Stomach (tissue), 9 donors: ENCODE measurements around the gene ARHGAP15. TPM values are rescaled to one million over a fixed set of nuclear protein-coding genes. Genes with fewer than 3 reads are reported as not detected.

Experiments
- DNase-seq, 2 donors: peaks; one replicate each; pipeline versions ENCODE4 v3.0.0 to v3.0.0-alpha.2; 2013 to 2019
- H3K27ac ChIP-seq, 5 donors: fragments of 200-600 bp in 4 of 5; sonication (generic) in 4 of 5; one replicate each; pipeline ENCODE4 v1.5.1; 2013 to 2019; ENCODE audit warnings: mild to moderate bottlenecking in 1 of 5, moderate library complexity in 1 of 5
- H3K27me3 ChIP-seq, 3 donors: fragments of 200-600 bp; sonication (generic); one replicate each; pipeline ENCODE4 v1.5.1; 2017 to 2019; ENCODE audit warnings: mixed run types in 1 of 3
- H3K36me3 ChIP-seq, 4 donors: fragments of 200-600 bp; sonication (generic); 1 replicate in 3 of 4; 2 replicates in 1 of 4; pipeline ENCODE4 v1.5.1; 2016 to 2019
- H3K4me1 ChIP-seq, 4 donors: fragments of 200-600 bp; sonication (generic); one replicate each; pipeline ENCODE4 v1.5.1; 2016 to 2019
- H3K4me3 ChIP-seq, 4 donors: fragments of 200-600 bp; sonication (generic) in 3 of 4; one replicate each; pipeline ENCODE4 v1.5.1; 2016 to 2019; ENCODE audit warnings: mild to moderate bottlenecking in 1 of 4
- H3K9me3 ChIP-seq, 4 donors: fragments of 200-600 bp; sonication (generic); one replicate each; pipeline ENCODE4 v1.5.1; 2016 to 2019
- EP300 ChIP-seq: sonication (generic); formaldehyde crosslinking; IDR thresholded peaks from one replicate; pipeline ENCODE4 v1.6.1; 2017; ENCODE audit warnings: antibody characterized with exemption
- POLR2A ChIP-seq, 4 donors: fragments of 450-650 bp; IDR thresholded peaks; one replicate each; pipeline ENCODE4 v1.6.1; 2016; ENCODE audit warnings: antibody characterized with exemption in 4 of 4, control low read depth in 2 of 4, mild to moderate bottlenecking in 1 of 4, moderate library complexity in 1 of 4
- POLR2AphosphoS5 ChIP-seq, 3 donors: sonication (generic); formaldehyde crosslinking; IDR thresholded peaks; one replicate each; pipeline ENCODE4 v1.6.1; 2016; ENCODE audit warnings: antibody characterized with exemption in 3 of 3
- WGBS, 5 donors: extraction: QIAGEN DNeasy Blood & Tissue Kit in 3 of 5; methylation state at CpG; one replicate each; pipeline versions ENCODE4 v1.1.5 to v1.1.7; 2013 to 2018; 5-methylcytosine and 5-hydroxymethylcytosine counted together
- intact Hi-C: fragments of 100-400 bp; cut with DNase I; formaldehyde crosslinking; loops from one replicate; pipeline ENCODE4 v1.15.1; 2023; ENCODE audit warnings: low total_unique reads
- polyA plus RNA-seq, 3 donors: library from polyadenylated mRNA; stranded (reverse); fragments of 200-250 nt; gene quantifications; one replicate each; pipeline ENCODE4 v1.2.3, GENCODE V29; 2013
- total RNA-seq, 5 donors: library from RNA; depleted of rRNA; stranded (reverse); fragments of >200 nt; gene quantifications; one replicate each; pipeline versions ENCODE4 v1.1.0 to v1.2.3, GENCODE V29; 2014 to 2016
- TF ChIP-seq, protein P1 (sequence below), 7 experiments: fragments of 450-650 bp in 4 of 7; fragments of 200-600 bp in 3 of 7; sonication (generic) in 3 of 7; IDR thresholded peaks; one replicate each; pipeline ENCODE4 v1.5.1; 2016 to 2019; ENCODE audit warnings: antibody characterized with exemption in 7 of 7, control low read depth in 2 of 7, mild to moderate bottlenecking in 1 of 7
- donor health status: healthy with polysubstance abuse.
- donor health status: Bipolar disorder and iron deficiency.
- donor health status: healthy.

ARHGAP15 gene
- total and polyA plus RNA-seq, 8 donors, result 1.8 to 66.3 (median 6.8) TPM; not detected in 1

DNA sequence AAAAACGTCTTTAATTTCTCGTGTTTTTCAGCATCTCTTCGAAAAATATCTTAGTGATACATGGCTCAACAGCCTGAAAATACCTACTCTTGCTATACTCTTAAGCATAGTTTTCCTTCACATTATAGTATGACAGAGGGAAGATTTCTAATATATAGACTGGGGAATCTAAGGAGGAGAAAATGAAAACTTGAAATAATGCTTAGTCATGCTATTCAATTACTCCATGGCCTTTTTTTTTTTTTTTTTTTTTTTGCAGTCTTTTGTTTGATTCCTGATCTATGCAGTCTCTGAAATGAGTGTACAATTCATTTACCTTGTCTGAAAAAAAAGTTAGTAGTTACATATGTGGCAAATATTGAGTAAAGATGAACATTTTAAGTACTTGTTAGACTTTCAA, 337.8 kb downstream of the ARHGAP15 start:
- WGBS, 5 donors, result 93 to 99% (median 97%) methylated on average over 3 of the region's 3 CpGs
- H3K4me1 ChIP-seq, result no peaks in the 10 kb centered on the region
- intact Hi-C loops, result no loop called here
- H3K9me3 ChIP-seq, result no peaks in the 10 kb centered on the region
- no peaks in the 10 kb centered on the region for H3K27me3 ChIP-seq
- no peak for TF ChIP-seq POLR2A (IDR thresholded peaks at IDR 0.05)
- TF ChIP-seq, protein P1, sequence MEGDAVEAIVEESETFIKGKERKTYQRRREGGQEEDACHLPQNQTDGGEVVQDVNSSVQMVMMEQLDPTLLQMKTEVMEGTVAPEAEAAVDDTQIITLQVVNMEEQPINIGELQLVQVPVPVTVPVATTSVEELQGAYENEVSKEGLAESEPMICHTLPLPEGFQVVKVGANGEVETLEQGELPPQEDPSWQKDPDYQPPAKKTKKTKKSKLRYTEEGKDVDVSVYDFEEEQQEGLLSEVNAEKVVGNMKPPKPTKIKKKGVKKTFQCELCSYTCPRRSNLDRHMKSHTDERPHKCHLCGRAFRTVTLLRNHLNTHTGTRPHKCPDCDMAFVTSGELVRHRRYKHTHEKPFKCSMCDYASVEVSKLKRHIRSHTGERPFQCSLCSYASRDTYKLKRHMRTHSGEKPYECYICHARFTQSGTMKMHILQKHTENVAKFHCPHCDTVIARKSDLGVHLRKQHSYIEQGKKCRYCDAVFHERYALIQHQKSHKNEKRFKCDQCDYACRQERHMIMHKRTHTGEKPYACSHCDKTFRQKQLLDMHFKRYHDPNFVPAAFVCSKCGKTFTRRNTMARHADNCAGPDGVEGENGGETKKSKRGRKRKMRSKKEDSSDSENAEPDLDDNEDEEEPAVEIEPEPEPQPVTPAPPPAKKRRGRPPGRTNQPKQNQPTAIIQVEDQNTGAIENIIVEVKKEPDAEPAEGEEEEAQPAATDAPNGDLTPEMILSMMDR (IDR thresholded peaks at IDR 0.05), result no peak
- no peak for TF ChIP-seq EP300
- TF ChIP-seq POLR2AphosphoS5 (IDR thresholded peaks at IDR 0.05), result no peak
- H3K4me3 ChIP-seq, result no peak overlapping the region
- H3K36me3 ChIP-seq, result no peaks in the 10 kb centered on the region
- H3K27ac ChIP-seq, result no peak overlapping the region
- DNase-seq, result no peak

DNA sequence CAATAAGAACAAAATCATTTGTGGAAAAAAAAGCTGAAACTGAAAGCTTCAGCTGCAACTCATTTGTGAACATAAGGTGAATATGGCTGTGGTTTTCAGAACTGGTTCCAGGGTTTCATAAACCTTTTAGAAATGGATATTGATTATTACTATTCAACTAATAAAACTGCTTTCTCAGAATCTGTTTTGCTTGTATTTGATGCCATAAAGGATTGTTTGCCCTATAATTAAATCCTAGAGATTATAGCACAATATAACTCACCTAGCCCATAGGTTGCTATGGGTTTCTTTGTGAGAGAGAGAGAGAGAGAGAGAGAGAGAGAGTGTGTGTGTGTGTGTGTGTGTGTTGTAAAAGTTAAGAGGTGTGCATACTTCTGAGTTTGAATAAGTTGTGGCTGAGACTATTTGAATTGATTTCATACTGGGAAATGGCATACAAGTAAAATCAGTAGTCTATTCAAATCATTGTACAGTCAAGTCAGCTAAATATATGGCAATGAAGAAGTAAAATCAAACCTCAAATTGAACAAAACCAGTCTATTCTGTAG, 339.2 kb downstream of the ARHGAP15 start:
- no peak for DNase-seq
- intact Hi-C loops, result no loop called here
- peaks cover 0 to 3% (median 0%) of the 10 kb centered on the region in 4 donors for H3K4me1 ChIP-seq
- H3K27ac ChIP-seq, result no peak overlapping the region
- no peaks in the 10 kb centered on the region for H3K36me3 ChIP-seq
- TF ChIP-seq, protein P1 (IDR thresholded peaks at IDR 0.05), result no peak
- TF ChIP-seq POLR2A (IDR thresholded peaks at IDR 0.05) (no peak), EP300 (no peak), POLR2AphosphoS5 (IDR thresholded peaks at IDR 0.05) (no peak)
- H3K27me3 ChIP-seq, result no peaks in the 10 kb centered on the region
- H3K4me3 ChIP-seq, result no peak overlapping the region
- no peaks in the 10 kb centered on the region for H3K9me3 ChIP-seq

DNA sequence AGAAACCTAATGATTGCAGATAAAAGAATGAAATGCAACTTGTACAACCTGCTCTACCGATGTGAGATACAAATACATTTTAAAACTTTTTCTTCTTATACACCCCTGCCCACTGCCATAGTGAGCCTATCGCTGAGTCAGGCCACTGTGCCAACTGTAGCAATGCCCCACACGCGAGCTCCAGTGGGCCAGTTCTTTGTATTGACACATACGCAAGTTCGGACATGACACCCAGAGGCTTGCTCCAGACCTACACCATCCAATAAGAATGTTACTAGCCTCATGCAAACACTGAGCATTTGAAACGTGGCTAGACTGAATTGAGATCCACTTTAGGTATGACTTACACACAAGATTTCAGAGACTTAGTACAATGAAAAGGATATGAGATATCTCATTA, 340.1 kb downstream of the ARHGAP15 start:
- 86 to 90% (median 89%) methylated on average over 7 of the region's 7 CpGs for WGBS, 5 donors
- H3K27me3 ChIP-seq, result no peaks in the 10 kb centered on the region
- no peak for DNase-seq
- no peak overlapping the region for H3K4me3 ChIP-seq
- H3K27ac ChIP-seq, result no peak overlapping the region
- intact Hi-C loops, result no loop called here
- H3K9me3 ChIP-seq, result no peaks in the 10 kb centered on the region
- no peaks in the 10 kb centered on the region for H3K36me3 ChIP-seq
- H3K4me1 ChIP-seq, result peaks cover 0 to 3% (median 0%) of the 10 kb centered on the region in 4 donors
- TF ChIP-seq, protein P1 (IDR thresholded peaks at IDR 0.05), result no peak

DNA sequence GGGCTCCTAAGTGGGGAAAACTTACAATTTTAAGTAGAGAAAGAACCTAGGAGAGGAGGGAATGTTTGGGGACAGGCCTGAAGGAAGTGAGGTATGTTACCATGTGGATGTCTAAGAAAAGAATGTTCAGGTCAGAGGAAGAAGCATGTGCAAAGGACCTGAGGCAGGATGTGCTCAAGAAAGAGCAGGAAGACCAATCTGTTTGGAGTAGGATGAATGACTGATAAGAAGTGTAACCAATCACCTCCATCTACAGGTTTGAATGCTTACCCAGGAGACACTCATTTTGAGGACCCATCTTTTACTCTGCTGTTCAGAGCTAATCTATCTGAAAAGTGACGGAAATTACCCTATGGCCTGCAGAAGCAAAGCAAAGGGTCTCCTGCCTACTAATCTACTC, 342.3 kb downstream of the ARHGAP15 start:
- H3K36me3 ChIP-seq, result no peaks in the 10 kb centered on the region
- peaks cover 0 to 9% (median 0%) of the 10 kb centered on the region in 4 donors for H3K4me1 ChIP-seq
- no peak for DNase-seq
- no peak overlapping the region for H3K4me3 ChIP-seq
- H3K9me3 ChIP-seq, result no peaks in the 10 kb centered on the region
- TF ChIP-seq, protein P1 (IDR thresholded peaks at IDR 0.05), result no peak
- TF ChIP-seq EP300, result no peak
- TF ChIP-seq POLR2AphosphoS5 (IDR thresholded peaks at IDR 0.05), result no peak
- TF ChIP-seq POLR2A (IDR thresholded peaks at IDR 0.05), result no peak
- no peaks in the 10 kb centered on the region for H3K27me3 ChIP-seq
- WGBS, 5 donors, result 93 to 100% (median 97%) methylated on average over 1 of the region's 1 CpG
- H3K27ac ChIP-seq, result no peak overlapping the region
- intact Hi-C loops, result no loop called here
